Measurements from ENCODE around the gene PDILT.
"Not testable (repeated sequence)": the region's sequence is repeated elsewhere in the genome, so short reads cannot be mapped to it uniquely, and the experiment has no call there.

The PDILT gene, protein sequence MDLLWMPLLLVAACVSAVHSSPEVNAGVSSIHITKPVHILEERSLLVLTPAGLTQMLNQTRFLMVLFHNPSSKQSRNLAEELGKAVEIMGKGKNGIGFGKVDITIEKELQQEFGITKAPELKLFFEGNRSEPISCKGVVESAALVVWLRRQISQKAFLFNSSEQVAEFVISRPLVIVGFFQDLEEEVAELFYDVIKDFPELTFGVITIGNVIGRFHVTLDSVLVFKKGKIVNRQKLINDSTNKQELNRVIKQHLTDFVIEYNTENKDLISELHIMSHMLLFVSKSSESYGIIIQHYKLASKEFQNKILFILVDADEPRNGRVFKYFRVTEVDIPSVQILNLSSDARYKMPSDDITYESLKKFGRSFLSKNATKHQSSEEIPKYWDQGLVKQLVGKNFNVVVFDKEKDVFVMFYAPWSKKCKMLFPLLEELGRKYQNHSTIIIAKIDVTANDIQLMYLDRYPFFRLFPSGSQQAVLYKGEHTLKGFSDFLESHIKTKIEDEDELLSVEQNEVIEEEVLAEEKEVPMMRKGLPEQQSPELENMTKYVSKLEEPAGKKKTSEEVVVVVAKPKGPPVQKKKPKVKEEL

DNA sequence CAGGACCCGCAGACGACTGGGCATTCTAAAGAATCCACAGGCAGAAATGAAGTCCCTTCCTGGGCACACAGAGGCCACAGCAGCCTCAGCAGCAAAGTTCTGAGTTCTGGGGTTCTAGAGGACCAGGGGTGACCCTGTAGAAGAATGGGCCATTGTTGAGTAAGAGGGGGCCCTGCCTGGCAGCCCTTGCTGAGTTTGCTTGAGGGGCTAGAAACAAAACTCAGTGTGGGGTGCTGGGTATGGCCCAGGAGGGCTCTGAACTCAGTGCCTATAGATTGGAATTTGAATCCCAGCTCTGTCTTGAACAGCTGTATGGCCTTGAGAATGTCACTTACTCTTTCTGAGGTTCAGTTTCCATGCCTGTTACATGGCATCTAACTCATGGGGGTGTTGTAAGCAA, at the start of gene PDILT:
TSS of gene PDILT (minus strand) at position 101 of the 400 bp plus-strand sequence. CDS start 5,437 bp downstream, outside the sequence.
- no peak for DNase-seq

DNA sequence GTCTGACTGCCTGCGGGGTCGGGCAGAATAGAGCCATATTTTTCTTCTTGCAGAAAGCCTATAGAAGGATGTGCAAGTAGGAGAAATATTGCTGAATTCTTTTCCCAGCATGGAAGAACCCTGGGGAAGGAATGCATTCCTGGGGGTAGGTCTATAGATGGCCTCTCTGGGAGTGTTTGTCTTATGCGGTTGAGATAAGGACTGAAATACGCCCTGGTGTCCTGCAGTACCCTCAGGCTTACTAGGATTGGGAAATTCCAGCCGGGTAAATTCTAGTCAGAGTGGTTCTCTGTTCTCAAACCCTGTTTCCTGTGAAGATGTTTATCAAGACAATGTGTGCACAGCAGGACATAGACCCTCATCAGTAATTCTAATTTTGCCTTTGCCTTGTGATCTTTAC, 49.1 kb upstream of the PDILT start:
- DNase-seq = not testable (repeated sequence)

DNA sequence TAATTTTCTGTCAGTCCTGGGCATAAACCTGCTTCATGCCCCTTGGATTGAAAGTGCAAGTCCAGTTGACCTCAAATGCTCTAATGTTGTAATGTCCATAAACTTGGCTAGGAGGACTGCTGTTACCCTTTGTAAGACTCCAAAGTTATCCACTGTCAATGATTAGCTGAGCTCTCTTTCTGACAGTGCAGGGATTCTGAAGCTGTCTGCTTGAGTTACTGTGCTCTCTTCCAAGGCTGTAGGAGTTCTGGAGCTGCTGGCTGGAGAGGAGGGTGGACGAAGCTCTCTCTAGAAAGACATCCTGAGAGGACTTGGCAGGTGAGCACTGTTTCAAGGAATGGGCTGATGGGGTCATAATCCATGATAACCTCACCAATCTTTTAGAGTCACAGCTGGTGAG, 46.8 kb upstream of the PDILT start, which contains the start of gene ACSM2A:
TSS of gene ACSM2A (plus strand) at position 158 of the 400 bp plus-strand sequence. CDS start 8,594 bp downstream, outside the sequence.
- not testable (repeated sequence) for DNase-seq

DNA sequence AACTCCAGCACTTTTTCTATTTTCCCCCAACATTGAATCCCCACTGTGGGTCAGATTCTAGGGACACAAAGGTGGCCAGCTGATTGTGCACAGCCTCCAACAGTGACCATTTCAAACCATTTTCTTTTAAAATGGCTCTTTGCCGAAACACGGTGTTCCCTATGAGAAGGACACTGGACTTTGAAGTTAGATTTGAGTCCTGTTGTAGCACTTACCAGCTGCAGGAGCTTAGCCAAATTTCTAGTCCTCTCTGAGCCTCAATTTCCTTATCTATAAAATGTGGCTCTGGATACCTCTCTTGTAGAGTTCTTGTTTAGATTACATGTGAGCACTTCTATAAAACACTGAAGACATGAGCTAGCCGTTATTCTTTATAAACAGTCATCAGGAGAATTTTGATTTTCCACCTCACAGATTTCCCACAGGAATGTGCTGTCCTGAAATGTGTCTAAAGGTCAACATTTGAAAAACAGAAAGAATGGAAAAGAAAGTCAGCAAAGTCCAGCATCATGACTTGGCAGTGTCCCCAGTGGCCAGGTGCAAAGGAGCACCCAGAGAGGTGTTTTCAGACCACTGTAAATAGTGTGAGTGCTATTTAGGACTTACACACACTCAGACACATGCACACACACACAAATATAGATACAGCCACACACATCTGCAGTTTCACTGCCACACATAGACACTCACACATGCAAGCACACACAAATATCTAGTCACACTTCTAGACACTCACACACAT, 42.3 kb upstream of the PDILT start:
- DNase-seq = not testable (repeated sequence)

DNA sequence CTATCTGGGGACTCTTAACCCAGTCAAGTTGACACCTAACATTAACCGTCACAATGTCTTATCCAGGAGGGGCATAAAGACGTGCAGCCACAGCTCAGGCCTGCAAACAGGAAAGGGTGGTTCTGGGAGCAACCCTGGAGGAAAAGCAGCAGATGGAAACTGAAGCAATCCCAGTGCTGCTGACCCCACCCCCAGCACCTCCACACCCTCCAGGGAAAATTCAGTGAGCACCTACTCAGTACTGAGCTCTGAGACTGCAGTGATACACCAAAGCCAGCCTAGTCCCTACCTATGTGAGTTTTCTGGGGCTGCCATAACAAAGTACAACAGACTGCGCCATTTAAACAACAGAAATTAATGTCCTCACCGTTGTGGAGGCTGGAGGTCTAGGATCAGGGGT, 37.3 kb upstream of the PDILT start:
- DNase-seq = not testable (repeated sequence)

DNA sequence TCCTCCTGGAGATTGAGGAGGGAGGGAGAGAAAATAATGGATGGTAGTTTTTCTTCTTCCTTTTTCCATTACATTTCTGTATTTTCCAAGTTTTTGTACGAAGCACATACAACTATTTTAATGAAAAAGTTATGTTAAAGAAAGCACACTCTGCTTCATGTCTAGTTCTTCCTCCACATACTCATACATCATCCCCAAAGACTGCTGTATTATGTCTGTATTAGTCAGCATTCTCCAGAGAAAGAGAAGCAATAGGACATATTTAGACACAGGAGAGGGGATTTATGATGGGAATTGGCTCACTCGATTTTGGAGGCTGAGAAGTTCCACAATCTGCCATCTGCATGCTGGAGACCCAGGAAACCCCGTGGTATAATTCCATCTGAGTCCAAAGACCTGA, 36.7 kb upstream of the PDILT start:
- DNase-seq = no peak

DNA sequence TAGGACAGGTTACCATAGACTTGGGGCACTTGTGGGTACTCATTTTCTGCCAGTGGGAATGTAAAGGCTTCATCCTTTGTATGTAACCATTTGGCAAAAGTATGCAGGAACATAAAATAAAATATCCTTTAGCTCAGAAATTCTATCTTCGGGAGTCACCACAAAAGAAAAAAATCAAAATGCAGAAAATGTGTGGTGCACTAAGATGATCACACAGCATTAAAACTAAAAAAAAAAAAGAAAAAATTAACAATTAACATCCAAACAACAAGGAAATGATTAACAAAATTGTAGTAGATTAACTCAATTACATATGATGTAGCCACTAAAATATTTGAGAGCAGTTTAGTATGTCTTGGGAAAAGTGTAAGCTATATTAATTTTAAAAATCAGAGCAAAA, 36.2 kb upstream of the PDILT start:
- not testable (repeated sequence) for DNase-seq

DNA sequence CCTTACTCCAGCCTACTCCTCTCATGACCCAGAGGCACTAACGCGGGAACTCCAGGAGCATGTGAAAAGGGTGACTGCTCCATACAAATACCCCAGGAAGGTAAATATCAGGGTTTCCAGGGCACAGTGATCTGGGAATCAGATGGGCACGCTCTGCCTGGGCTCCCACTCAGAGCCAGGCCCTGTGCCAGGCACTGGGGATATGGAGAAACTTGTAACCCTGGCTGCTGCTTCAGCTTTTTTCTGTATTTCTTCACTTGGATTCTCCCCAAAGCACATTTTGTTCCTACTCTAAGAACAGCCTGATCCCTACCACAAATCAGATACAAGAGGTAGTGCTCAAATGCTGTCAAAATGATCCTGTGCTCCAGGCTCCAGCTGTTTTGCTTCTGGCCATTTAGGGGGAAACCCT, 35.3 kb upstream of the PDILT start:
- not testable (repeated sequence) for DNase-seq

DNA sequence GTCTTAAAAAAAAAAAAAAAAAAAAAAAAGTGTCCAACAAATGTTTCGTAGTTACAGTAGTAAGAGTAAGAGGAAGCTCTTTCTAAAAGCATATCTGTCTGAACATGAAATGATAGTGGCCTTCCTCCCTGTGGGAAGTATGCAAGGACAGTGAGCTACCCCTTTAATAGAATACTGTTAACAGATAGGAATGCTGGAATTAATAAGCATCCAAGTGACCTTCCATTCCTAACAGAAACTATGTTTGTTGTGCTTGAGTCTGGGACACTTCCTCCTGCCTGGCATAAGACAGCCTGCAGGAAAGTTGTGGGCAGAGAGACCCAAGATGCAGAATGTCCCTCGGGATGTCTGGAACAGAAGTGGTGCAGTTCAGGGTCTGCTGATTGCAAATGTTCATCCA, 34.4 kb upstream of the PDILT start:
- DNase-seq = not testable (repeated sequence)

DNA sequence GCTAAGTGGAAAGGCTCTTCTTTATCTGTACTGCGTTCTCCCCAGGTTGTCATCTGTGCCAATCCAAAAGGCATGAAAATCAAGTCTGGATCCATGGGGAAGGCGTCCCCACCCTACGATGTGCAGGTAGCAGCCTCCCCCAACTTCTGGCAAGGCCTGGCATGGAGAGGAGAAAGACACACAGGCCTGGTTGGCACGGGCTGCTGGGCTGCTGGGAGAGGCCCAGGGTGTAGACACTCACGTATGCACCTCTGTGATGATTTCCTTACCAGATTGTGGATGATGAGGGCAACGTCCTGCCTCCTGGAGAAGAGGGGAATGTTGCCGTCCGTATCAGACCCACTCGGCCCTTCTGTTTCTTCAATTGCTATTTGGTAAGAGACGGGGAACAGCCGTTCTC, 26.4 kb upstream of the PDILT start:
- no peak for DNase-seq

DNA sequence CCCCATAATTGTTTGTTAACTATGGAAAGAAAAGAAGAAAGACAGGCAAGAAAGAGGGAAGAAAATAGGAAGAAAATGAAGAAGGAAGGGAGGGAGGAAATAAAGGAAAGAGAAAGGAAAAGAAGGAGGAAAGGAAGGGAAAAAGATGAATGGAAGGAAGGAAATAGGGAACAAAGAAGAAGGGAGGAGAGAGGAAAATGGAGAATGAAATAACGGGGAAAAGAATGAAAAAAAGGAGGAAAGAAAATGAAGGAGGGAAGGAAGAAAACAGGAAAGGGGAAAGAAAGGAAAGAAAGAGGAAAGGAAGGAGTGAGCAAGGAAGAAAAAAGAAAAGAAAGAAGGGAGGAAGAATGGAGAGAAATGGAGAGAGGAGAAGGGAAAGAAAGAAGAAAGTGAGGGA, 25.9 kb upstream of the PDILT start:
- not testable (repeated sequence) for DNase-seq

DNA sequence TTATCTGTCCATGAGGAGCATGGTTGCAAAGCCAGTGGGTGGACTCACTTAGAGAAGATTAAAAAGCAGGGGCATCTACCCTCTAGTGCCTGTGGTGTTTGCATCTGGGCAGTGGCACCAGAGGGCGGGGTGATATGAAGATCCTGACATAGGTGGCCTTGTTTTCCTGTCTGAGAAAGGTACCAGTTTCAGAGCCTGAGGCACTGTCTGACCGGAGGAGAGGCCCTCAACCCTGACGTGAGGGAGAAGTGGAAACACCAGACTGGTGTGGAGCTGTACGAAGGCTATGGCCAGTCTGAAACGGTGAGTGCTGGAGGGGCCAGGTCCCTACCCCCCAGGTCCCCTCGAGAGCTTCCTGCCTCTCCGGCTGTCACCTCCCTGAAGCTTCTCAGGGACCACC, 25.0 kb upstream of the PDILT start:
- not testable (repeated sequence) for DNase-seq

DNA sequence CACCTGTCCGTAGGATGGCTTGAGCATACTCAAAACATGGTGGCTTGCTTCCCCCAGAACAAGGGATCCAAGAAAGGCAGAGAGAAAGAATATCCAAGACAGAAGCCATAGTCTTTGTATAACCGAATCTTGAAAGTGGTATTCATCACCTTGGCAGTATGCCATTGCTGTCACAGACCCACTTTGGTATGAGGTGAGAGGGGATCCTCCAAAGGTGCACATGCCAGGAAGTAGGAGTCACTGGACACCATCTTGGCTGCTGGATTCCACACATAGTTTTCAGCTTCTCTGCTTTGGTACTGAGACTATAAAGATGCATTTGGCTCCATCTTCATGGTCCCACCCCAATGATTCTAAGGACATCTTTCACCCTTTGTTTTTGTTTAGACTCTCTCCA, 22.9 kb upstream of the PDILT start:
- not testable (repeated sequence) for DNase-seq

DNA sequence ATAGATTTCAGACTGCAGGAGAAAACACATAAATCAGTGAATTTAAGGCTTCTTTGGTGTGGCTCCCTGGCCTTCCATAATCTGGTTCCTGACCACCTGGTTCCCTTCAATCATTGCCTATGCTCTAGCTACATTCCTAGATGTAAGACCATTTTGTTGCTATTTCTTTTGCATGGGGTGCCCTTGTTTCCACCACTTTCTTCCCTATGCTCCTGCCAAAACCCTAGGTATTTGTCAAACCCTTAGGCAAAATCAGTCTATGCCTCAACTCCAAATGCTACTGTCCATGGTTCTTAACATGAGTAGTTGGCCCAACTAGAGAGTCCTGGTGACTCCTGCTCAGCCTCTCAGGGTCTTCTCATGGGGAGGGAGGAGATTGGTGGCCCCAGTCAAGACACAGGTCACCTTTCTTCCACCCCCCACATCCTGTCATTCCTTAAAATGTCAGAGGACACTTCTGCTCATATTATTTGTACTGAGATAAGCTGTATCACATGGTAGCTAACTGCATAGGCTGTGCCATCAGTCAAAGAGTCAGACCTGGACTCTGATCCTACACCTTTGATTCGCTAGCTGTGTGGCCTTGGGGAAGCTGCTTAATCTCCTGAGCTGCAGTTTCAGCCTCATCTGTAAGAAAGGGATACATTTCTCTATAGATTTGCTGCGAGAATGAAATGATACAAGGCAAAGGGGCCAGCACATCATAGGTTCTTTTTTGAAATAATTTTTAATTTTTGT, 19.8 kb upstream of the PDILT start:
- DNase-seq = no peak

DNA sequence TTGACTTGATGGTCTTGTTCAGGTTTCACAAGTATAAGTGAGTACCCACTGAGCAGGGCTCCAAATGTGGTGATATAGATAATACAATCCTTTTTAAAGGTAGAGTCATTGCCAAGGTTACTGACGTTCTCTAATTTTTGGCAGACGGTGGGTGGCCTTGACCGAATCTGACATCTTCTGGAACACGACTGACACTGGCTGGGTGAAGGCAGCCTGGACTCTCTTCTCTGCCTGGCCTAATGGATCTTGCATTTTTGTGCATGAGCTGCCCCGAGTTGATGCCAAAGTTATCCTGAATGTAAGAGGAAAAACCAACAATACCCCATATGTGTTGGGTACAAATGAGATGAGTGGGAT, 19.2 kb upstream of the PDILT start:
- DNase-seq = not testable (repeated sequence)

DNA sequence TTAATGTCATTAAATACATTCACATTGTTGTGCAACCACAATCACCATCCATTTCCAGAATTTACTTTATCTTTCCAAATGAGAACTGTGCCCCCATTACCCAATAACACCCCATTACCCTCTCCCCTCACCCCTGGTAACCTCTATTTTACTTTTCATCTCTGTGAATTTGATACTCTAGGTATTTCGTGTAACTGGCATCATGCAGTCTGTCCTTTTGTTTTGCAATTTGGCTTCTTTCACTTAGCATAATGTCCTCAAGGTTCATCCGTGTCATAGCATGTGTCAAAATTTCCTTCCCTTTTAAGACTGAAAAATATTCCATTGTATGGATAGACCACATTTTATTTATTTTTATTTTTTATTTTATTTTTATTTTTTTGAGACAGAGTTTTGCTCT, 17.2 kb upstream of the PDILT start:
- DNase-seq = not testable (repeated sequence)

DNA sequence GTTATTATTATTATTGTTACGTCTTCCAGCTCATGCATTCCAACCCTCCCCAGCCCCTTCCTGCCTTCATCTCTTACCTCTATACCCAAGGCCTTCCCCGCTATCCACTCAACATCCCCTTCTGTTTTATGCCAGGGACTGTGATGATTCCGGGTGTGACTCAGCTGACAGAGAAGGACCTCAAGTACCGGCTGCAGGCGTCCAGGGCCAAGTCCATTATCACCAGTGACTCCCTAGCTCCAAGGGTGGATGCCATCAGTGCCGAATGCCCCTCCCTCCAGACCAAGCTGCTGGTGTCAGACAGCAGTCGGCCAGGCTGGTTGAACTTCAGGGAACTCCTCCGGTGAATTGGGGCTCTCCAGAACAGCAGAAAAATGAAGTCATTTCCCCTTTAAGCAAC, 14.6 kb upstream of the PDILT start:
- DNase-seq = not testable (repeated sequence)

DNA sequence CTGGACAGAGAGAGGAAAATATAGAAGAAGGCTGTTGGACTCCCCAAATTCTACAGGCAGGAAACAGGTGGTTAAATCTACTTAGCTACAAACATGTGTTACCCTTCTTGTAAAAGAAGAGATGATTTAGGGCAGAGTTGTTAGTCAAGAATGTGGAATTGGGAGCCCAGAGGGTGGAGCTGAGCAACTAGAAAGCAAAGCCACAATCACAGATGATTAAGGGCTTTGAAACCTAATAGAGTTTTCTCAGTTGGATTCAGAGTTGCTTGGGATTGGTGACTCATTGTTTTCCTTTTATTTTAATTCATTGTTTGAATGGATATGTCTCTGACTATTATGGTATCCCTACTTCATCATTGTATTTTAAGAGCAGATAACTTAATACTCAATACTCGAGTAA, 11.0 kb upstream of the PDILT start:
- no peak for DNase-seq

DNA sequence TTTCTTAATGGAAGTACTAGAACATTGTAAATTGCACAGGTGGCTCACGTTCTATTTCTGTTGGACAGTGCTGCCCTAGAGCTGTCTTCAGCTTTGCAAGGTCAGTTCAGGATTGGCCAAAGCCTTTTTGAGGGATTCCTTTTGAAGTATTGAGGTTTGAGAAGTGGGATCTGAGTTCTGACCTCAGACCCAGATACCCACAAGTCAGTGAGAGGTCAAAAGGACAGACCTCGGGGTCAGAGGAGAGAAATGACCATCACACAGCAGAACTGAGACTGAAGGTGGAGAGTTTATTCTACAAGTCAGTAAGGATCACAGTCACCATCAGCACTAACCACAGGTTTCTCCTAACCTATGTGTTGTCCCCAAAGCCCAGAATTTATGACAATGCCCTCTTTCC, 6.5 kb upstream of the PDILT start:
- no peak for DNase-seq

DNA sequence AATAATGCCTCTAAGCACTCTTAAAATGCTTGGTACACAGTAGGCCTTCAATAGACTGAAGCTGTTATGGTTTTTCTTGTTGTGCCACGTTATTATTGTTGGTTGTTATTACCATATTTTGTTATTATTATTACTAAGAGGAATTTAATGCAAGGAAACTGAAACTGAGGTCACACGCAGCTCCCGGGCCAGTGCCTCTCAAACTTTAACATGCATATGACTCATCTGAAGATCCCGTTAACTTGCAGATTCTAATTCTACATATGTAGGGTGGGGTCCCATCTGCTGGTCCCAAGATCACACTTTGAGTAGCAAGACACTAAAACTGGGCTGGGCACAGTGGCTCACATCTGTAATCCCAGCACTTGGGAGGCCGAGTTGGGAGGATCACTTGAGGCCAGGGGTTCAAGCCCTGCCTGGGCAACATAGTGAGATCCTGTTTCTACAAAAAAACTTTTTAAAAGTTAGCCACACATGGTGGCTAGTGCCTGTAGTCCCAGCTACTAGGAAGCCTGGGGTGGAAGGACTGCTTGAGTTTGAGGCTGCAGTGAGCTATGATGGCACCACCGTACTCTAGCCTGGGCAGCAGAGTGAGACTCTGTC, 5.7 kb upstream of the PDILT start:
- DNase-seq = no peak

DNA sequence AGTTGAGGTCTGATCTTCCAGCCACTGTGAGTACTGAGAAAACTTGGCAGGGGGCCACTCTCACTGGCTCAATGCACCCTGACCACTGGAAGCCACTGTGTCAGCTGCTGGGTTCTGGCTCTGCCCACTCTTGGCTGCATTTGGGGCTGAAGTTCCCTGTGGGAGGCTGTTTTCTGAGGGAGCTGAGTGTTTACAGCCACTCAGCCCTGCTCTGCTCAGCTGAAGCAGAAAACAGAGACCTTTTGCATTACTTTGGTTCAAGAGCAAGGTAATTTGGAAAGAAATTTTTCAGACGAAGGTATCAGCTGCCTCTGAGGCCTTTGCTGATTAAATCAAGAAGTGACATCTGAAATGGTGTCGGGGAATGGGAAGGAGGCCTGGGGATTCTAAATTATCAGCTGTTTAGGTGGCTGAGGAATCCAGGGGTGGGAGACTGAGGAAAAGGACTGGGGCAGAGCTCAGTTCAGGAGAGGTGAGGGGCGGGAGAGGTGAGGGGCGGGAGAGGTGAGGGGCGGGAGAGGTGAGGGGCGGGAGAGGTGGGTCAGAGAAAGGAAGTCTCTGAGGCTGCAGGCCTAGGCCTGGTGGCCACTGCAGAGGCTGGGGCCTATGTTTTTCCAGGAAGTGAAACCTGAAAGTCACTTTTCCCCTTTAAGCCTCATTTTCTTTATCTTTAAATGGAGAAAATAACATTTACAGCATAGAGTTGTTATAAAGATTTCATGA, 5.0 kb upstream of the PDILT start, which contains the start of gene ACSM5:
TSS of gene ACSM5 (plus strand) at position 137 of the 723 bp plus-strand sequence. CDS start 1,951 bp downstream, outside the sequence.
- DNase-seq = no peak

DNA sequence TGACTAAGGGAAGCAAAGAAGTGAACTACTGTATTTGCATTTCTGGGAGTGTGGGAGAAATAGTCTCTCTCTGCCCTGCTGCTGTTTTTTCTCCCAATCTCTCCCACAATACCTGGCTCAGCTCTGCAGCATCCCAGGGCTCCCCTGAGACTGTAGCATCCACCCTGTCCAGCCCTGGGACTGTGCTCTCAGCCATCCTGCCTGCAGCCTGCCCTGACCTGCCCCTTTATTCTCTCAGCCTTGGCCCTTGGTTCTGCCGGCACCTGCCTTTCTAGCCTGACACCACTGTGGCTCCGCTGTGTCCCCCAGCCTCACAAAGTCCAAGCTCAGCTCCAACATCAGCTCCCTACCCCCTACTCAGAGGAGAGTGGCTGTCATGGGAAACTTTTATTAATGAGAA, 1.9 kb downstream of the PDILT start:
- DNase-seq = no peak
